ENCODE results near the gene ATP8A2. TPM values are rescaled to one million over a fixed set of nuclear protein-coding genes. Genes with fewer than 3 reads are reported as not detected.

ATP8A2 gene
- total RNA-seq, 2 experiments from 2014 or later, result not detected

- no peaks in the 10 kb centered on the region for H3K9me2 ChIP-seq (ENCODE audit: insufficient read depth, low read length)
- no peaks in the 10 kb centered on the region for H3K79me2 ChIP-seq (ENCODE audit: insufficient read depth, low read depth, low read length)
- no peak overlapping the region for H2AFZ ChIP-seq (ENCODE audit: low read length)
- H3K27ac ChIP-seq (ENCODE audit: low read depth, low read length, poor library complexity, severe bottlenecking), result no peak overlapping the region
- POLR2A ChIA-PET, result no interaction called here
- BruUV-seq (replicated peaks), result no TSS peak
- no peaks in the 10 kb centered on the region for H4K20me1 ChIP-seq (ENCODE audit: insufficient read depth, low read length)
- no peaks in the 10 kb centered on the region for H3K9me3 ChIP-seq (ENCODE audit: low read length)
- DNase-seq (ENCODE audit: low spot score), result no peak
- TF ChIP-seq EZH2phosphoT487 (IDR thresholded peaks at IDR 0.05; ENCODE audit: borderline replicate concordance, low read depth, low read length), result no peak
- TF ChIP-seq CTCF (conservative IDR thresholded peaks at IDR 0.05; ENCODE audit: low read length), result no peak
- intact Hi-C loops (cut with micrococcal nuclease; ENCODE audit: unreplicated experiment), result no loop called here
- H3K4me2 ChIP-seq (ENCODE audit: low read length), result no peak overlapping the region
- H3K36me3 ChIP-seq (ENCODE audit: insufficient read depth, low read length), result no peaks in the 10 kb centered on the region
- H3K4me1 ChIP-seq (ENCODE audit: insufficient read depth, low read length, poor library complexity, severe bottlenecking), result peaks cover 11% of the 10 kb centered on the region
- CTCF ChIA-PET (ENCODE audit: unreplicated experiment), result no interaction called here
- no peak overlapping the region for H3K4me3 ChIP-seq (ENCODE audit: low read depth, low read length, poor library complexity, severe bottlenecking)
Observed at GRCh38 chr13:25945596-25945995, 573.8 kb downstream of the ATP8A2 start.

- H2AFZ ChIP-seq (ENCODE audit: low read length), result no peak overlapping the region
- H3K27ac ChIP-seq (ENCODE audit: low read depth, low read length, poor library complexity, severe bottlenecking), result no peak overlapping the region
- no peak overlapping the region for H3K4me3 ChIP-seq (ENCODE audit: low read depth, low read length, poor library complexity, severe bottlenecking)
- H3K4me1 ChIP-seq (ENCODE audit: insufficient read depth, low read length, poor library complexity, severe bottlenecking), result peaks cover 11% of the 10 kb centered on the region
- BruUV-seq (replicated peaks), result no TSS peak
- no peaks in the 10 kb centered on the region for H3K9me3 ChIP-seq (ENCODE audit: low read length)
- H3K79me2 ChIP-seq (ENCODE audit: insufficient read depth, low read depth, low read length), result no peaks in the 10 kb centered on the region
- H3K36me3 ChIP-seq (ENCODE audit: insufficient read depth, low read length), result no peaks in the 10 kb centered on the region
- TF ChIP-seq EZH2phosphoT487 (IDR thresholded peaks at IDR 0.05; ENCODE audit: borderline replicate concordance, low read depth, low read length) (no peak), CTCF (conservative IDR thresholded peaks at IDR 0.05; ENCODE audit: low read length) (no peak)
- intact Hi-C loops (cut with micrococcal nuclease; ENCODE audit: unreplicated experiment), result no loop called here
- no peak overlapping the region for H3K4me2 ChIP-seq (ENCODE audit: low read length)
- POLR2A ChIA-PET, result no interaction called here
- DNase-seq (ENCODE audit: low spot score), result no peak
- CTCF ChIA-PET (ENCODE audit: unreplicated experiment), result no interaction called here
- no peaks in the 10 kb centered on the region for H3K9me2 ChIP-seq (ENCODE audit: insufficient read depth, low read length)
- H4K20me1 ChIP-seq (ENCODE audit: insufficient read depth, low read length), result no peaks in the 10 kb centered on the region
Observed at GRCh38 chr13:25946321-25946720, 574.5 kb downstream of the ATP8A2 start.

- ChIA-PET POLR2A (no interaction called here), CTCF (ENCODE audit: unreplicated experiment) (no interaction called here)
- no peaks in the 10 kb centered on the region for H4K20me1 ChIP-seq (ENCODE audit: insufficient read depth, low read length)
Observed at GRCh38 chr13:25948910-25949309, 577.1 kb downstream of the ATP8A2 start.

More at GRCh38 chr13:25948910-25949309, 577.1 kb downstream of the ATP8A2 start:
- DNase-seq (ENCODE audit: low spot score), result no peak
- Histone ChIP-seq H3K36me3 (ENCODE audit: insufficient read depth, low read length) (no peaks in the 10 kb centered on the region), H3K9me3 (ENCODE audit: low read length) (no peaks in the 10 kb centered on the region), H3K4me3 (ENCODE audit: low read depth, low read length, poor library complexity, severe bottlenecking) (no peak overlapping the region), H2AFZ (ENCODE audit: low read length) (no peak overlapping the region), H3K79me2 (ENCODE audit: insufficient read depth, low read depth, low read length) (no peaks in the 10 kb centered on the region), H3K27ac (ENCODE audit: low read depth, low read length, poor library complexity, severe bottlenecking) (no peak overlapping the region), H3K4me2 (ENCODE audit: low read length) (no peak overlapping the region), H3K9me2 (ENCODE audit: insufficient read depth, low read length) (no peaks in the 10 kb centered on the region), H3K4me1 (ENCODE audit: insufficient read depth, low read length, poor library complexity, severe bottlenecking) (no peaks in the 10 kb centered on the region)
- intact Hi-C loops (cut with micrococcal nuclease; ENCODE audit: unreplicated experiment), result no loop called here
- TF ChIP-seq EZH2phosphoT487 (IDR thresholded peaks at IDR 0.05; ENCODE audit: borderline replicate concordance, low read depth, low read length), result no peak
- TF ChIP-seq CTCF (conservative IDR thresholded peaks at IDR 0.05; ENCODE audit: low read length), result no peak
- no TSS peak for BruUV-seq (replicated peaks)

Data from OCI-LY7 (cell line).